ENCODE data around the gene C20orf173.

GRCh38 chr20:35525639-35526038, 3.8 kb downstream of the C20orf173 start:
- no peak for TF ChIP-seq CTCF (IDR thresholded peaks at IDR 0.05 in 4 of 5, conservative IDR thresholded peaks at IDR 0.05 in 1 of 5)
- no peak for TF ChIP-seq POLR2A (IDR thresholded peaks at IDR 0.05)

All from gastrocnemius medialis (tissue), 4 donors.